AG08396 (cell line): ENCODE data around the gene SLCO1A2.
"Not testable (repeated sequence)": the region's sequence is repeated elsewhere in the genome, so short reads cannot be mapped to it uniquely, and the experiment has no call there.

Experiments used
- DNase-seq: peaks from one replicate; pipeline ENCODE4 v3.0.0; 2012; ENCODE audit warnings: low spot score, mixed read lengths

Gene SLCO1A2

GRCh38 chr12:21334771-21335325 lies at the start of gene SLCO1A2:
TSS of gene SLCO1A2 (minus strand) at chr12:21334917. CDS start at chr12:21334647, 270 bp downstream.
- no peak for DNase-seq

GRCh38 chr12:21384261-21384660 lies 49.5 kb upstream of the SLCO1A2 start:
- no peak for DNase-seq

- not testable (repeated sequence) for DNase-seq
Observed at GRCh38 chr12:21381320-21381719, 46.6 kb upstream of the SLCO1A2 start.

GRCh38 chr12:21379218-21379617 lies 44.5 kb upstream of the SLCO1A2 start:
- no peak for DNase-seq

GRCh38 chr12:21372602-21373001 lies 37.9 kb upstream of the SLCO1A2 start, which contains the start of gene IAPP:
TSS of gene IAPP (plus strand) at chr12:21372902. CDS start at chr12:21373352, 450 bp downstream.
- no peak for DNase-seq

GRCh38 chr12:21370845-21371449 lies 36.2 kb upstream of the SLCO1A2 start:
- no peak for DNase-seq

- DNase-seq = no peak
Observed at GRCh38 chr12:21369141-21369980, 34.6 kb upstream of the SLCO1A2 start.

- DNase-seq = not testable (repeated sequence)
Observed at GRCh38 chr12:21360632-21361031, 25.9 kb upstream of the SLCO1A2 start.

- DNase-seq = no peak
Observed at GRCh38 chr12:21354641-21355040, 19.9 kb upstream of the SLCO1A2 start.

- DNase-seq = no peak
Observed at GRCh38 chr12:21353948-21354347, 19.2 kb upstream of the SLCO1A2 start.

GRCh38 chr12:21353487-21353886 lies 18.8 kb upstream of the SLCO1A2 start:
- DNase-seq = no peak

- DNase-seq = no peak
Observed at GRCh38 chr12:21350975-21351374, 16.3 kb upstream of the SLCO1A2 start.

GRCh38 chr12:21346542-21347205 lies 12.0 kb upstream of the SLCO1A2 start:
- DNase-seq = no peak

GRCh38 chr12:21343636-21344035 lies 8.9 kb upstream of the SLCO1A2 start:
- DNase-seq = no peak

- no peak for DNase-seq
Observed at GRCh38 chr12:21341769-21342168, 7.1 kb upstream of the SLCO1A2 start.

- no peak for DNase-seq
Observed at GRCh38 chr12:21340403-21340802, 5.7 kb upstream of the SLCO1A2 start.

- no peak for DNase-seq
Observed at GRCh38 chr12:21339921-21340320, 5.2 kb upstream of the SLCO1A2 start.

- DNase-seq = no peak
Observed at GRCh38 chr12:21337959-21338744, 3.4 kb upstream of the SLCO1A2 start.

- DNase-seq = no peak
Observed at GRCh38 chr12:21337453-21337852, 2.7 kb upstream of the SLCO1A2 start.

GRCh38 chr12:21336656-21337055 lies 1.9 kb upstream of the SLCO1A2 start:
- DNase-seq = no peak

GRCh38 chr12:21330682-21331253 lies 3.9 kb downstream of the SLCO1A2 start:
- DNase-seq = no peak
